SK-N-SH treated with all-trans-retinoic acid at 6 μM for 48 hours (cell line): ENCODE results near the gene ZFYVE28.

Source experiments
- ATAC-seq: fragments of 200-7000 bp; cut with Tn5 transposase; 3 replicates; pipeline ENCODE4 v1.9.1; 2020; ENCODE audit warnings: mild to moderate bottlenecking, moderate library complexity
- ARNTL ChIP-seq: fragments of 450-650 bp; formaldehyde crosslinking; IDR thresholded peaks from 2 replicates; pipeline ENCODE4 v1.5.0; 2020; ENCODE audit warnings: low read depth, mild to moderate bottlenecking, moderate library complexity, borderline replicate concordance
- CREB5 ChIP-seq: fragments of 250-450 bp; sonication (Bioruptor Pico); IDR thresholded peaks from 2 replicates; pipeline ENCODE4 v1.5.1; 2020; ENCODE audit warnings: low read depth, mild to moderate bottlenecking, moderate library complexity
- CSDC2 ChIP-seq: fragments of 250-450 bp; sonication (Bioruptor Pico); IDR thresholded peaks from 2 replicates; pipeline ENCODE4 v1.5.0; 2020; ENCODE audit warnings: mild to moderate bottlenecking, moderate library complexity
- ESRRG ChIP-seq: fragments of 250-450 bp; sonication (Bioruptor Pico); IDR thresholded peaks from 2 replicates; pipeline ENCODE4 v1.6.1; 2021; ENCODE audit warnings: mild to moderate bottlenecking
- GLIS3 ChIP-seq: fragments of 250-450 bp; sonication (Bioruptor Pico); IDR thresholded peaks from 2 replicates; pipeline ENCODE4 v1.5.0; 2020; ENCODE audit warnings: mild to moderate bottlenecking, moderate library complexity
- ISL1 ChIP-seq: fragments of 250-450 bp; sonication (Bioruptor Pico); IDR thresholded peaks from 2 replicates; pipeline ENCODE4 v2.1.2; 2022; ENCODE audit warnings: mild to moderate bottlenecking, moderate library complexity
- OSR1 ChIP-seq: fragments of 250-450 bp; sonication (Bioruptor Pico); IDR thresholded peaks from 2 replicates; pipeline ENCODE4 v1.8.0; 2022; ENCODE audit warnings: moderate library complexity, mild to moderate bottlenecking, inconsistent platforms
- PATZ1 ChIP-seq: fragments of 250-450 bp; sonication (Bioruptor Pico); IDR thresholded peaks from 2 replicates; pipeline ENCODE4 v1.8.0; 2020; ENCODE audit warnings: mild to moderate bottlenecking, moderate library complexity, borderline replicate concordance
- POU6F1 ChIP-seq: fragments of 250-450 bp; sonication (Bioruptor Pico); IDR thresholded peaks from 2 replicates; pipeline ENCODE4 v1.8.0; 2021; ENCODE audit warnings: low read depth, mild to moderate bottlenecking, moderate library complexity, borderline replicate concordance
- PPARA ChIP-seq: fragments of 250-450 bp; sonication (Bioruptor Pico); IDR thresholded peaks from 2 replicates; pipeline ENCODE4 v1.5.0; 2020; ENCODE audit warnings: mild to moderate bottlenecking, borderline replicate concordance
- RARB ChIP-seq: fragments of 250-450 bp; sonication (Bioruptor Pico); IDR thresholded peaks from 2 replicates; pipeline ENCODE4 v1.8.0; 2021; ENCODE audit warnings: mild to moderate bottlenecking, moderate library complexity
- SNAI2 ChIP-seq: fragments of 250-450 bp; sonication (Bioruptor Pico); IDR thresholded peaks from 2 replicates; pipeline ENCODE4 v1.5.0; 2020; ENCODE audit warnings: mild to moderate bottlenecking, moderate library complexity
- TCF4 ChIP-seq: fragments of 250-450 bp; sonication (Bioruptor Pico); IDR thresholded peaks from 2 replicates; pipeline ENCODE4 v1.8.0; 2021; ENCODE audit warnings: mild to moderate bottlenecking, moderate library complexity, borderline replicate concordance
- TOX ChIP-seq: fragments of 250-450 bp; sonication (Bioruptor Pico); IDR thresholded peaks from 2 replicates; pipeline ENCODE4 v1.8.0; 2021; ENCODE audit warnings: mild to moderate bottlenecking, moderate library complexity, borderline replicate concordance
- ZC3H10 ChIP-seq: fragments of 250-450 bp; sonication (Bioruptor Pico); IDR thresholded peaks from 2 replicates; pipeline ENCODE4 v1.5.1; 2021; ENCODE audit warnings: mild to moderate bottlenecking, moderate library complexity
- ZFP3 ChIP-seq: fragments of 250-450 bp; sonication (Bioruptor Pico); IDR thresholded peaks from 2 replicates; pipeline ENCODE4 v1.5.0; 2020; ENCODE audit warnings: mild to moderate bottlenecking, moderate library complexity
- ZFP30 ChIP-seq: fragments of 450-650 bp; formaldehyde crosslinking; IDR thresholded peaks from 2 replicates; pipeline ENCODE4 v1.5.0; 2022; ENCODE audit warnings: mild to moderate bottlenecking, moderate library complexity
- ZNF565 ChIP-seq: fragments of 450-650 bp; formaldehyde crosslinking; conservative IDR thresholded peaks from 2 replicates; pipeline ENCODE4 v1.5.0; 2020; ENCODE audit warnings: low read depth, mild to moderate bottlenecking, moderate library complexity
- ZNF70 ChIP-seq: fragments of 450-650 bp; formaldehyde crosslinking; IDR thresholded peaks from 2 replicates; pipeline ENCODE4 v1.5.0; 2020; ENCODE audit warnings: mild to moderate bottlenecking, moderate library complexity
- ZNF8 ChIP-seq: fragments of 450-650 bp; formaldehyde crosslinking; IDR thresholded peaks from 2 replicates; pipeline ENCODE4 v1.5.0; 2020; ENCODE audit warnings: mild to moderate bottlenecking, moderate library complexity
- TF ChIP-seq, protein P1 (sequence below): fragments of 250-450 bp; sonication (Bioruptor Pico); IDR thresholded peaks from 2 replicates; pipeline ENCODE4 v1.5.0; 2020; ENCODE audit warnings: mild to moderate bottlenecking, moderate library complexity

Gene ZFYVE28

DNA sequence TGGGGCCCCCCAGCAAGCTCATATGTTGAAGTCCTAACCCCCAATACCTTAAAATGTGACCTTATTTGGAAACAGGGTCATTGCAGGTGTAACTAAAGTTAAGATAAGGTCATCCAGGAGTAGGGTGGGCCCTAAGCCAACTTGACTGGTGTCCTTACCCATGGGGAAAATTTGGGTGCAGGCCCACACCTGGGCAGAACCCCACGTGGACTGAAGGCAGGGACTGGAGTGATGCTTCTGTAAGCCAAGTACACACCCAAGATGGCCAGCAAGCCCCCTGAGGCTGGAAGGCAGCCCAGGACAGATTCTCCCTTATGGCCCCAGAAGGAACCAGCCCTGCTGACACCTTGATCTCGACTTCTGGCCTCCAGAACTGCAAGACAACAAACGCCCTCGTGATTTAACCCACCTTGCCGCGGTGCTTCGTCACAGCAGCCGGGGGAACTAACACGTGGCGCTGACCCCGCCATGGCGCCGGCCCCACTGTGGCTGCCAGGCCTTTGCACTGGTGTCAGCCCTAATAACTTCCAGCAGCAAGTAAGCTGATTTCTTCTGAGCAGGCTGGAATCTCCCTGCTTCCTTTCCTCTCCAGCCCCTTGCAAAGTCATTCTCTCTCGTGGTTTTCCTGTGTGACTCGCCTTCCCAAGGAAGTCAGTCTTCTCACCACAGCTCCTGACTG, 133.4 kb downstream of the ZFYVE28 start:
- TF ChIP-seq PATZ1 (CRISPR knock-in tag) (no peak), ISL1 (no peak), ZNF70 (CRISPR knock-in tag) (no peak), TCF4 (CRISPR knock-in tag) (no peak), ZC3H10 (CRISPR knock-in tag) (no peak), POU6F1 (CRISPR knock-in tag) (no peak), ZFP30 (no peak), ARNTL (CRISPR knock-in tag) (no peak), GLIS3 (CRISPR knock-in tag) (no peak), ZNF8 (CRISPR knock-in tag) (no peak), ZFP3 (CRISPR knock-in tag) (no peak), ESRRG (CRISPR knock-in tag) (no peak), CREB5 (CRISPR knock-in tag) (no peak), CSDC2 (CRISPR knock-in tag) (no peak), RARB (no peak), SNAI2 (CRISPR knock-in tag) (no peak), TOX (CRISPR knock-in tag) (no peak), ZNF565 (CRISPR knock-in tag) (no peak)
- TF ChIP-seq, protein P1, sequence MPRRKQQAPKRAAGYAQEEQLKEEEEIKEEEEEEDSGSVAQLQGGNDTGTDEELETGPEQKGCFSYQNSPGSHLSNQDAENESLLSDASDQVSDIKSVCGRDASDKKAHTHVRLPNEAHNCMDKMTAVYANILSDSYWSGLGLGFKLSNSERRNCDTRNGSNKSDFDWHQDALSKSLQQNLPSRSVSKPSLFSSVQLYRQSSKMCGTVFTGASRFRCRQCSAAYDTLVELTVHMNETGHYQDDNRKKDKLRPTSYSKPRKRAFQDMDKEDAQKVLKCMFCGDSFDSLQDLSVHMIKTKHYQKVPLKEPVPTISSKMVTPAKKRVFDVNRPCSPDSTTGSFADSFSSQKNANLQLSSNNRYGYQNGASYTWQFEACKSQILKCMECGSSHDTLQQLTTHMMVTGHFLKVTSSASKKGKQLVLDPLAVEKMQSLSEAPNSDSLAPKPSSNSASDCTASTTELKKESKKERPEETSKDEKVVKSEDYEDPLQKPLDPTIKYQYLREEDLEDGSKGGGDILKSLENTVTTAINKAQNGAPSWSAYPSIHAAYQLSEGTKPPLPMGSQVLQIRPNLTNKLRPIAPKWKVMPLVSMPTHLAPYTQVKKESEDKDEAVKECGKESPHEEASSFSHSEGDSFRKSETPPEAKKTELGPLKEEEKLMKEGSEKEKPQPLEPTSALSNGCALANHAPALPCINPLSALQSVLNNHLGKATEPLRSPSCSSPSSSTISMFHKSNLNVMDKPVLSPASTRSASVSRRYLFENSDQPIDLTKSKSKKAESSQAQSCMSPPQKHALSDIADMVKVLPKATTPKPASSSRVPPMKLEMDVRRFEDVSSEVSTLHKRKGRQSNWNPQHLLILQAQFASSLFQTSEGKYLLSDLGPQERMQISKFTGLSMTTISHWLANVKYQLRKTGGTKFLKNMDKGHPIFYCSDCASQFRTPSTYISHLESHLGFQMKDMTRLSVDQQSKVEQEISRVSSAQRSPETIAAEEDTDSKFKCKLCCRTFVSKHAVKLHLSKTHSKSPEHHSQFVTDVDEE: no peak

DNA sequence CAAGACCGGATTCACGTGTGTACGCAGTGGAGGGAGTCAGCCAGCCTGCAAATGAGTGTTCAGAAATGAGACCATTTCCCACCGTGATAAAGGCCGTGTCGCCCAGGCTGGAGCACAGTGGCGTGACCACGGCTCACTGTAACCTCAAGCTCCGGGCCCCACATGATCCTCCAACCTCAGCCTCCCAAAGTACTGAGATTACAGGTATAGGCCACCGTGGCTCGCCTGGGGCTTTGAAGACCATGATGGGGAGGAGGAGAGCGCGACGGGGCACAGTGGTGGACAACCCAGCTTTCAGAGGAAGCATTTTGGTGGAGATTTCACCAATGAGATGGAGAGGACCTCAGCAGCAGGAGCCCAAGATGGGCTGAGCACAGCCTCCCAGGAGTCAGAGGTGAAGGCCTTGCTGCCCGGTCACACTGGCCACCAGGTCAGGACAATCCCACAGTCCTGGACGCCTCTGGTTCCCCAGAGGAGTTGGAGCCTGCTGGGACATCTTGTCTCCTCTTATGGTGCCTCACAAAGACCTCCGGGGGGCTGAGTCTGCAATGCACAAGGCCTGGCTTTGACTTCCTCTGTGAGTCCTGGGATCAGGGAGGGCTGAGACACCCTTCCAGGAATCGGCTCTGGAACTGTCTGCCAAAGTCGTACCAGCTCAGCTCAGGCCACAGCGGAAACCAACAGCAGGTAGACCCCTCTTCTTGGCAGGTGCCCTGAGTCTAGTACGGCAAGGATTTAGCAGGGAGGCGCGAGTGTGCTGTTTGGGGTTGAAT, 134.1 kb downstream of the ZFYVE28 start:
- no peak for ATAC-seq
- TF ChIP-seq ZFP30: no peak
- no peak for TF ChIP-seq ZFP3 (CRISPR knock-in tag)
- no peak for TF ChIP-seq ISL1

More for the DNA sequence above, 133.4 kb downstream of the ZFYVE28 start:
- ATAC-seq: peak; percentile 26; the same call in 2 of the 3 replicates

- no peak for ATAC-seq
- TF ChIP-seq, protein P1: no peak
- TF ChIP-seq CREB5 (CRISPR knock-in tag) (no peak), SNAI2 (CRISPR knock-in tag) (no peak), TOX (CRISPR knock-in tag) (no peak), POU6F1 (CRISPR knock-in tag) (no peak), ZNF8 (CRISPR knock-in tag) (no peak), ZC3H10 (CRISPR knock-in tag) (no peak), ZNF70 (CRISPR knock-in tag) (no peak), ZNF565 (CRISPR knock-in tag) (no peak), GLIS3 (CRISPR knock-in tag) (no peak), TCF4 (CRISPR knock-in tag) (no peak), OSR1 (CRISPR knock-in tag) (no peak), PPARA (CRISPR knock-in tag) (no peak)
Observed at GRCh38 chr4:2283199-2283711, 135.2 kb downstream of the ZFYVE28 start.
